ACC112 (cell line): ENCODE results near the gene TMEM39B.
A peak's percentile ranks its signal among the peaks of the same experiment; 100 is the strongest.

Source experiments
- H2AFZ ChIP-seq: fragments of 200-600 bp; sonication (generic); one replicate; pipeline ENCODE4 v1.6.0; 2017; ENCODE audit warnings: antibody characterized with exemption, low read length; ENCODE audit not compliant: unreplicated experiment
- H3K27ac ChIP-seq: fragments of 200-600 bp; sonication (generic); 2 replicates; pipeline ENCODE4 v1.5.1; 2014; ENCODE audit warnings: low read depth, mild to moderate bottlenecking, antibody characterized with exemption, low read length, moderate library complexity
- H3K27me3 ChIP-seq: fragments of 200-600 bp; sonication (generic); 2 replicates; pipeline ENCODE4 v1.6.1; 2014; ENCODE audit warnings: mild to moderate bottlenecking, antibody characterized with exemption, low read length, moderate library complexity, mixed read lengths; ENCODE audit not compliant: insufficient read depth
- H3K36me3 ChIP-seq: fragments of 200-600 bp; sonication (generic); 2 replicates; pipeline ENCODE4 v1.6.1; 2016; ENCODE audit warnings: mild to moderate bottlenecking, antibody characterized with exemption, low read length, moderate library complexity, mixed read lengths; ENCODE audit not compliant: insufficient read depth
- H3K4me1 ChIP-seq: fragments of 200-600 bp; sonication (generic); one replicate; pipeline ENCODE4 v1.6.1; 2016; ENCODE audit warnings: low read length, mixed read lengths; ENCODE audit not compliant: insufficient read depth, unreplicated experiment, control insufficient read depth
- H3K4me3 ChIP-seq: fragments of 200-600 bp; sonication (generic); 2 replicates; pipeline ENCODE4 v1.5.1; 2014; ENCODE audit warnings: mild to moderate bottlenecking, low read depth, low read length
- H3K79me2 ChIP-seq: fragments of 200-600 bp; sonication (generic); one replicate; pipeline ENCODE4 v1.6.0; 2016; ENCODE audit warnings: low read length; ENCODE audit not compliant: control insufficient read depth, unreplicated experiment, insufficient read depth

The TMEM39B gene

GRCh38 chr1:32094746-32095521, 22.2 kb downstream of the TMEM39B start:
- Histone ChIP-seq H3K79me2 (no peaks in the 10 kb centered on the region), H2AFZ (no peak overlapping the region), H3K4me3 (no peak overlapping the region), H3K36me3 (peaks cover 15% of the 10 kb centered on the region), H3K27me3 (no peaks in the 10 kb centered on the region), H3K27ac (no peak overlapping the region), H3K4me1 (no peaks in the 10 kb centered on the region)

GRCh38 chr1:32099426-32099825, 26.7 kb downstream of the TMEM39B start:
- Histone ChIP-seq H2AFZ (no peak overlapping the region), H3K79me2 (no peaks in the 10 kb centered on the region), H3K27me3 (no peaks in the 10 kb centered on the region), H3K4me1 (peaks cover 14% of the 10 kb centered on the region), H3K36me3 (peaks cover 20% of the 10 kb centered on the region), H3K4me3 (no peak overlapping the region), H3K27ac (no peak overlapping the region)

GRCh38 chr1:32100359-32100758, 27.6 kb downstream of the TMEM39B start:
- H3K4me1 ChIP-seq: peaks cover 14% of the 10 kb centered on the region
- no peaks in the 10 kb centered on the region for H3K27me3 ChIP-seq
- H3K27ac ChIP-seq: peak overlapping the region; percentile 65
- H2AFZ ChIP-seq: no peak overlapping the region
- no peaks in the 10 kb centered on the region for H3K79me2 ChIP-seq
- H3K36me3 ChIP-seq: peaks cover 20% of the 10 kb centered on the region
- no peak overlapping the region for H3K4me3 ChIP-seq

- 0 out of 2 replicates have a peak overlapping the region, but pooled peaks have one; percentile 36 for H3K4me3 ChIP-seq
- H2AFZ ChIP-seq: no peak overlapping the region
- H3K27ac ChIP-seq: peak overlapping the region; percentile 65
- H3K36me3 ChIP-seq: peaks cover 17% of the 10 kb centered on the region
- no peaks in the 10 kb centered on the region for H3K79me2 ChIP-seq
- H3K27me3 ChIP-seq: no peaks in the 10 kb centered on the region
- peaks cover 14% of the 10 kb centered on the region for H3K4me1 ChIP-seq
Measured at GRCh38 chr1:32100807-32101708, 28.3 kb downstream of the TMEM39B start.

- Histone ChIP-seq H3K79me2 (peaks cover 13% of the 10 kb centered on the region), H3K4me1 (peaks cover 14% of the 10 kb centered on the region), H3K27ac (no peak overlapping the region), H3K27me3 (no peaks in the 10 kb centered on the region), H2AFZ (no peak overlapping the region), H3K36me3 (peaks cover 15% of the 10 kb centered on the region), H3K4me3 (no peak overlapping the region)
Measured at GRCh38 chr1:32104127-32104526, 31.4 kb downstream of the TMEM39B start.

GRCh38 chr1:32105338-32105737, 32.6 kb downstream of the TMEM39B start:
- H3K27ac ChIP-seq: no peak overlapping the region
- H3K27me3 ChIP-seq: no peaks in the 10 kb centered on the region
- no peak overlapping the region for H3K4me3 ChIP-seq
- H3K79me2 ChIP-seq: peaks cover 25% of the 10 kb centered on the region
- peaks cover 14% of the 10 kb centered on the region for H3K4me1 ChIP-seq
- H3K36me3 ChIP-seq: peaks cover 9% of the 10 kb centered on the region; the same call in 1 of the 2 replicates
- H2AFZ ChIP-seq: no peak overlapping the region

- Histone ChIP-seq H3K27me3 (no peaks in the 10 kb centered on the region), H3K4me3 (no peak overlapping the region; the same call in 1 of the 2 replicates), H3K27ac (peak overlapping the region; percentile 84; the same call in 1 of the 2 replicates), H3K79me2 (peaks cover 40% of the 10 kb centered on the region), H3K36me3 (0 out of 2 replicates have a peak, but pooled peaks cover 7% of the 10 kb centered on the region), H2AFZ (no peak overlapping the region), H3K4me1 (peaks cover under 1% of the 10 kb centered on the region)
Measured at GRCh38 chr1:32106663-32107275, 34.0 kb downstream of the TMEM39B start.

GRCh38 chr1:32107742-32108661, 35.3 kb downstream of the TMEM39B start, which contains the start of gene KPNA6:
Gene KPNA6, plus strand, starts transcription at chr1:32108056. Its CDS starts 75 bp downstream, at chr1:32108131.
- H3K79me2 ChIP-seq: peaks cover 52% of the 10 kb centered on the region
- peak within 1 kb of the TSS; percentile 84 for H3K27ac ChIP-seq
- peak within 1 kb of the TSS; percentile 100 for H3K4me3 ChIP-seq
- H3K36me3 ChIP-seq: no peaks in the 10 kb centered on the region
- H3K4me1 ChIP-seq: no peaks in the 10 kb centered on the region
- no peaks in the 10 kb centered on the region for H3K27me3 ChIP-seq
- peak within 1 kb of the TSS; percentile 89 for H2AFZ ChIP-seq

- Histone ChIP-seq H3K4me1 (peaks cover 8% of the 10 kb centered on the region), H3K27ac (no peak overlapping the region), H3K36me3 (no peaks in the 10 kb centered on the region), H3K27me3 (no peaks in the 10 kb centered on the region), H3K79me2 (peaks cover 80% of the 10 kb centered on the region), H2AFZ (no peak overlapping the region), H3K4me3 (no peak overlapping the region)
Measured at GRCh38 chr1:32111040-32111623, 38.4 kb downstream of the TMEM39B start.
